Stimulated activated CD8-positive, alpha-beta memory T cell treated with anti-CD3 and anti-CD28 coated beads, Interleukin-12 subunit alpha, Interleukin-12 subunit beta, amount 100 ng/mL, for 1 hour (primary cell): ENCODE results near the gene RIPOR2.
"Not testable (repeated sequence)": the region's sequence is repeated elsewhere in the genome, so short reads cannot be mapped to it uniquely, and the experiment has no call there.

Experiments used
- DNase-seq: peaks from one replicate; pipeline ENCODE4 v3.0.0-alpha.2; 2020; ENCODE audit warnings: low read depth

The RIPOR2 gene

DNA sequence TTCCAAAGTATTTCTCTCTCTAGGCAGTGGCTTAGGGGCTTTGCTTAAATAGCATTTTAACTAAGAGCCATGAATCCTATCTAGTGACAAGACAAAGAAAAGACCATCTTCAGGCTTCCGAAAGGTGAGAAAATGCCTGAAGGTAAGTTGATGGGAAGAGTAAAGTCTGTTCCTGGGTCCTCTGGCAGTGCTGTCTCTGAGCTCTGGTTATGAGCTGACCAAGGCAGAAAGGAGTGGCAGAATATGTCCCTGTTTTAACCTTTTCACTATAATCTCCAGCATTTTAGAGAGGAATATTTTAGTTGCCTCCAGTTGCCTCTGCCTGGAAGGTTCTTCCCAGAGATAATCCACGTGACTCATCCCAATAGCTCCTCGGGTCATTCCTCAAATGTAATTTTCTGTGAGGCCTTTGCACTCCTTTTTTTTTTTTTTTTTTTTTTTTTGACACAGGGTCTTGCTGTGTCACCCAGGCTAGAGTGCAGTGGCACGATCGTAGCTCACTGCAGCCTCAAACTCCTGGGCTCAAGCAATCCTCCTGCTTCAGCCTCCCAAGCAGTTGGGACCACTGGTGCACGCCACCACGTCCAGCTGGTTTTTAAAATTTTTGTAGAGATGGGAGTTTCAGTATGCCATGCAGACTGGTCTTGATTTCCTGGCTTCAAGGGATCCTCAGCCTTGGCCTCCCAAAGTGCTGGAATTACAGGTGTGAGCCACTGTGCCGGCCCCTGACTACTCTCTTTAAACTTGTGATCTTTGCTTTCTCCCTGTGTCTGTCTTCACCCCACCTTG is 133.3 kb downstream of the RIPOR2 start:
- no peak for DNase-seq

- DNase-seq, result no peak
Measured at GRCh38 chr6:24799541-24799915, 136.2 kb downstream of the RIPOR2 start.

GRCh38 chr6:24798740-24799540 is 136.8 kb downstream of the RIPOR2 start, which contains the start of gene ARMH2:
Gene ARMH2, minus strand, starts transcription at chr6:24798917. Its CDS starts 60 bp downstream, at chr6:24798857.
- no peak for DNase-seq

- no peak for DNase-seq
Measured at GRCh38 chr6:24797596-24798216, 138.1 kb downstream of the RIPOR2 start.

DNA sequence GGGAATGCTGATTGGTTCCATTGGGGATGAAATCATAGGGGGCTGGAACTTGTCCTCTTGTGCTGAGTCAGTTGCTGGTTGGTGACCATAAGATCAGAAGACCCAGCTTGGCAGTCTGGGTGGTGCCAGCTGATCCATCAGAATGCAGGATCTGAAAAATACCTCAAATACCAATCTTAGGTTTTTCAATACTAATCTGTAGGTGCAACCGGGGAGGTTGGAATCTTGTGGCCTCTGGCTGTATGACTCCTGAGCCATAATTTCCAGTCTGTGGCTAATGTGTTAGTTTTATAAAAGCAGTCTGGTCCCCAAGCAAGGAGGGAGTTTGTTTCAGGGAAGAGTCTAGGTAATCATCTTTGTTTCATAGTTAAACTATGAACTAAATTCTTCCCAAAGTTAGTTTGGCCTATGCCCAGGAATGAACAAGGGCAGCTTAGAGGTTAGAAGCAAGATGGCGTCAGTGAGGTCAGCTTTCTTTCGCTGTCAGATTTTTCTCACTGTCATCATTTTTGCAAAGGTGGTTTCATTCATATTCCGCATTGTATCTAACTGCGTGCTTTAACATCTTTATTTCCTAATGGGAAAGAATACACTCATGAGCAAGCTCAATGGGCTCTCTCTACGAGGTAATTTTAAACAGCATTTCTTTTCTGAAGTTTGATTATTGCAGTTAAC is 139.0 kb downstream of the RIPOR2 start:
- DNase-seq, result no peak

- DNase-seq, result no peak
Measured at GRCh38 chr6:24795106-24795505, 140.7 kb downstream of the RIPOR2 start.

DNA sequence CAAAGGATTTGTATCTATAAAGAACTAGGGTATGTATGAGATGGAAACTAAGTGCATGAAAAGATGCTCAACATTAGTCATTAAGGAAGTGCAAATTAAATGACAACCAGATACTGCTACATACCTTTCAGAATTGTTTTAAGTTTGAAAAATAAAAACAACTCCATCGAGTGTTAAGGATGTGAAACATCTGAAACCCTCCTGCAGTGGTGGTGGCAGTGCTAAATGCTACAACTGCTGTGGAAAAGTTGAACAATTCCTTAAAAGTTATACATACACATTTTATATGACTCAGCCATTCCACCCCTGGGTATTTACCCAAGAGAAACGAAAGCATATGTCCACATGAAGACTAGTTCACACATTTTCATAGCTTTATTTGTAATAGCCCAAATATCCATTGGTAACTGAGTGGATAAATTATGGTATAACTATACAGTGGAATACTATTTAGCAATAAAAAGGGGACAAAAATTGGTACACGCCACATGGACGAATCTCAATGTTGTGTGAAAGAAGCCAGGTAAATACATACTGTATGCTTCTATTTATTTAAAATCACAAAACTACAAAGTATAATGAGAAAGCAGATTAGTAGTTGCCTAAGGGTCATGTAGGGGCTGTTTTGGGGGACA is 147.6 kb downstream of the RIPOR2 start:
- DNase-seq, result no peak

GRCh38 chr6:24780206-24780605 is 155.6 kb downstream of the RIPOR2 start:
- no peak for DNase-seq

DNA sequence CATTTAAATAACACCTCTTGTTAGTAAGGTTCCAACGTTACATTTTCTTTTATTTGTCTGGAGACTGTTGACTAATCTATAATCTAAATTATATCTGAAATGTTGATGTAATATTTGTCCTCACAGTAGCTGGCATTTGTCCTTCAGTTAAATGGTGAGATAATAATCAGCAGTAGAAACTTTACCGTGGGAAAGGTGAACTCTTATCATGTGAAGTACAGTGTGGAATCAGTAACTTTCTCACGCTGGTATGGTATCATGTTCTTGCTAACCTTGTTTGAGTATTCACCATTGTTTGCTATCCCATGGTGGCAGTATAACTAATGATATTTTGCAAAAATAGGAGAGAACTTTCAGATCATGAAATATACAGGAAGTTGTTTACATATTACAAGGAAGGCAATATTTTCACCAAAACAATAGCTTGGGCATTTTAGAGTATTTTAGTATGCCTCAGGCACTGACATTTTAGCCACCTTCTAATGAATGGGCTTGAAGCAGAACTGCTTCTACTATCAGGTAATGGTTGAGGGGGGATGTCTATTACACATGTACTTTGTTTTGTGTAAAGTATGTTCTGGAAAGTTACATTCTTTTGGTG is 156.2 kb downstream of the RIPOR2 start:
- DNase-seq, result no peak

DNA sequence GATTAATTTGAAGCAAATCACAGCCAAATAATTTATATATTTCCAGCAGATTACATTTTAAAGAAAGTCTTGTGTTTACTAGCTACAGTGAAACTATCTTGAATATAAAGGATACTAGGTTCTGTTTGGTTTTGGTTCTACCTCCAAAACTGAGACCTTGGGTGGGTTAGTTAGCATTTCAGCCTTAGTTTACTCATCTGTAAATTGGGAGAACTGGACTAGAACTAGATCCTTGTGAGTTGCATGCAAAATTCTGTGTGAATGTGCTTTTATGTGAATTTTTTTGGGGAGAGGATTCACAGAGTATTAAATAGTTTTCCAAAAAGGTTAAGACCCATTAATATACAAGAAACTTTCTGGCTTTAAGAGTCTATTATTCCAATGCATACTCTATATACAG is 156.9 kb downstream of the RIPOR2 start:
- no peak for DNase-seq

DNA sequence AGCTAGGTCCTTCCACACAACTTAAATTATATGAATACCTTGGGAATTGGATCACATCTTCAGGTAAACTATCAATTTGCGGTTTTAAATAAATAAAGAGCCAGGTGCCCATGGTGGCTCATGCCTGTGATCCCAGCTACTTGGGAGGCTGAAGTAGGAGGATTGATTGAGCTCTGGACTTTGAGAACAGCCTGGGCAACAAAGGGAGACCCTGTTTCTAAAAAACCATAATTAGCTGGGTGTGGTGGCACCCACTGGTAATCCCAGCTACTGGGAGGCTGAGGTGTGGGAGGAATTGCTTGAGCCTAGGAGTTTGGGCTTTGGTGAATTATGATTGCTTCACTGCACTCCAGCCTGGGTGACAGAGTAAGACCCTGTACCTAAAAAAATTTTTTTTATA is 157.6 kb downstream of the RIPOR2 start:
- no peak for DNase-seq

- DNase-seq, result no peak
Measured at GRCh38 chr6:24777227-24777626, 158.5 kb downstream of the RIPOR2 start.

- DNase-seq, result no peak
Measured at GRCh38 chr6:24775520-24776058, 160.2 kb downstream of the RIPOR2 start.

DNA sequence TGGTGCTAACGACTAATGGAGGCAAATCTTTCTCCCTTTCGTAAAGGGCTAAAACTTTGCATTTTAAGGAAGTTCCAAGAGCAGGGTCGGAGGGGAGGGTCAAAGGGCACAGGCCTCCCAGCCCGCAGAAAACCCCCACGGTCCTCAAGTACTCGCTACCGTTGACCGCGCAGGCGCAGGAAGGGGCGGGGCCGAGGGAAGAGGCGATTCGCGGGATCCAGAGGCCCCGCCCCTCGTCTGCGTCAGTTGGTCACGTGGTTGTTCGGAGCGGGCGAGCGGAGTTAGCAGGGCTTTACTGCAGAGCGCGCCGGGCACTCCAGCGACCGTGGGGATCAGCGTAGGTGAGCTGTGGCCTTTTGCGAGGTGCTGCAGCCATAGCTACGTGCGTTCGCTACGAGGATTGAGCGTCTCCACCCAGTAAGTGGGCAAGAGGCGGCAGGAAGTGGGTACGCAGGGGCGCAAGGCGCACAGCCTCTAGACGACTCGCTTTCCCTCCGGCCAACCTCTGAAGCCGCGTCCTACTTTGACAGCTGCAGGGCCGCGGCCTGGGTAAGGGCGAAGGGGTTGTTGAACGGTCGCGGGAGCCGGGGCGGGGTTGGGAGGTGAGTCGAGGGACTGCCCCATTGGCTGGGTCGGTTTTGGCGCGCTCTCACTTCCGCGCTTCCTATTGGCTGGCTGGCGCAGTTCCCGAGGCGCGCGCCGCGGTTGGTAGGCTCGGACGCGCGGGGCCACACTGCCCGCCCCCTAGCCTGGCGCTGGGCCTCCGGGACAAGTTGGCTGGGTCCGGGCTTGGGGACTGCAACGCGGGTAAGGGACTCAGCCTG is 160.9 kb downstream of the RIPOR2 start, which contains the start of gene GMNN:
GMNN (plus strand) TSS at position 242 of the 824 bp plus-strand sequence. CDS start 2,310 bp downstream, outside the sequence.
- DNase-seq, result peak; percentile 98

DNA sequence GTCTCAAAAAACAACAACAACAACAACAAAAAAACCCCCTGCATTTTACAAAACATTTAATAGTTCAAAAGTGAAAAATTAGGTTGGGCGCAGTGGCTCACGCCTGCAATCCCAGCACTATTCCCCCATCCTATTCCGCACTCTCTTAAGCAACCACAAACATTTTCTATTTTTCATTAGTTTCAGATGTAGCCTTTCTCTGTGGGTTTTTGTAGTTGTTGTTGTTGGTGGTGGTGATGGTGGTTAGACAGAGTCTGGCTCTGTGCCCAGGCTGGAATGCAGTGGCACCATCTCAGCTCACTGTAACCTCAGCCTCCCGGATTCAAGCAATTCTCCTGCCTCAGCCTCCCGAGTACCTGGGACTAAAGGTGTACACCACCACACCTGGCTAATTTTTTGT is 167.4 kb downstream of the RIPOR2 start:
- no peak for DNase-seq

DNA sequence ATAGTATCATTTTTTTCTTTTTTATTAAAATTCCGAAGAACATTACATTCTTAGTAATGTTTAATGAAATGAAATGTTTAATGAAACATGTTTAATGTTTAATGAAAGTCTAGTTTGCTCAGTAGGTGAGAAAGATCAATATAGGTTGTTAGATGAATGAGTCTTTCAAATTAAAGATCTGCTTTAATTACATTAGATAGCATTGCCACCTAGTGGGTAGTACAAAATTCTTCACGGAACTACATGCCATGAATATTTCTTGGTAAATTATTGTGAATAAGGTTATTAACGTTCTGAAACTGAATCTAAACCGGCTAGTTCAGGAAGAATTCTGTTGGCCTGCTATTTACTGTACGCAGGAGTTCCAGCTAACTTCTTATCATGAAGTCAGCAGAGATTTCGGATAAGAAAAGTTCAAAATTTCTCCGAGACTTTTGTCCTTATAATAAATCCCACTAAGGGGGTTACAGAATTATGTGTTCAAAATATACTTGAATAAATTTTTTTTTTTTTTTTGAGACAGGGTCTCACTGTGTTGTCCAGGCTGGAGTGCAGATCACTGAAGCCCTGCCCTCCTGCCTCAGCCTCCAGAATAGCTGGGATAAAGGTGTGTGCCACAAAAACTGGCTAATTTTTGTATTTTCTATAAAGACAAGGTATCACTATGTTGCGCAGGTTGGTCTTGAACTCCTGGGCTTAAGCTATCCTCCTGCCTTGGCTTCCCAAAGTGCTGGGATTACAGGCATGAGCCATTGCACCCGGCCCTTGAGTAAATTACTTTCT is 168.9 kb downstream of the RIPOR2 start:
- no peak for DNase-seq

GRCh38 chr6:24765968-24766367 is 169.8 kb downstream of the RIPOR2 start:
- DNase-seq, result not testable (repeated sequence)

DNA sequence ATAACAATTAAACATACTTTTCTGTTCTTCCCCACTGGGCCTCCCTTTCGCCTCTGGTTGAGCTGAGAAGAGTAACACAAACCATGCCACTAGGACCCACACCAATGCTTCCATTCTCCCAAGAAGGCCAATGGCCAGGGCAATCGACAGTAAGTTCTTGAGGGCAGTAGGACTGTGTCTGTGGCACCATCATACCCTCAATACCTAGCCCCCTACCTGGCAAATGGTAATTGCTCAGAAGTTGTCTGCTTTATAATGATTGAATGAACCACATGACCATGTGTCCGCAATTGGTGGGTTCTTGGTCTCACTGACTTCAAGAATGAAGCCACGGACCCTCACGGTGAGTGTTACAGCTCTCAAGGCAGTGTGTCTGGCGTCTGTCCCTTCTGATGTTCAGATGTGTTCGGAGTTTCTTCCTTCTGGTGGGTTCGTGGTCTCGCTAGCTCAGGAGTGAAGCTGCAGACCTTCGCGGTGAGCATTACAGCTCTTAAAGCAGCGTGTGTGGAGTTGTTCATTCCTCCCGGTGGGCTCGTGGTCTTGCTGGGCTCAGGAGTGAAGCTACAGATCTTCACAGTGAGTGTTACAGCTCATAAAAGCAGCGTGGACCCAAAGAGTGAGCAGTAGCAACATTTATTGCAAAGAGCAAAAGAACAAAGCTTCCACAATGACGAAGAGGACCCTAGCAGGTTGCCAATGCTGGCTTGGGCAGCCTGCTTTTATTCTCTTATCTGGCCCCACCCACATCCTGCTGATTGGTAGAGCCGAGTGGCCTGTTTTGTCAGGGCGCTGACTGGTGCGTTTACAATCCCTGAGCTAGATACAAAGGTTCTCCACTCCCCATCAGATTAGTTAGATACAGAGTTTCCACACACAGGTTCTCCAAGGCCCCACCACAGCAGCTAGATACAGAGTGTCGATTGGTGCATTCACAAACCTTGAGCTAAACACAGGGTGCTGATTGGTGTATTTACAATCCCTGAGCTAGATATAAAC is 170.6 kb downstream of the RIPOR2 start:
- DNase-seq, result not testable (repeated sequence)
